Measurements from ENCODE around the gene PTPRM. TPM values are rescaled to one million over a fixed set of nuclear protein-coding genes. Genes with fewer than 3 reads are reported as not detected.

The PTPRM gene
- polyA plus RNA-seq, 1 of the 3 experiments (the other 2 are of a cell fraction) = 16.0 TPM

DNA sequence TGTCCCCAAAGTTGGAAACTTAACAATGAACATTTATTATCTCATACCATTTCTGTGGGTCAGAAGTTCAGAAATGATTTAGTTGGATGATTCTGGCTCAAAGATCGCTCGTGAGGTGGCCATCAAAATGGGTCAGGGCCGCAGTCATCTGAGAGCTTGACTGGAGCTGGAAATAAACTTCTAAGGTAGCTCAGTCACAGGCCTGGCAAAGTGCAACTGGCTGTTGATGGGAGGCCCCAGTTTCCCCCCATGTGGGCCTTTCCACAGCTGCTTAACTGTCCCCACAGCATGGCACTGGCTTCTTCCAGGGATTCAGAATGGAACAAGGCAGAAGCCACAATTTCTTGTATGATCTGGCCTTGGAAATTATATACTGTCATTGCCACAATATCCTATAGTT is 842.0 kb downstream of the PTPRM start (continued):
- TF ChIP-seq, protein P1, sequence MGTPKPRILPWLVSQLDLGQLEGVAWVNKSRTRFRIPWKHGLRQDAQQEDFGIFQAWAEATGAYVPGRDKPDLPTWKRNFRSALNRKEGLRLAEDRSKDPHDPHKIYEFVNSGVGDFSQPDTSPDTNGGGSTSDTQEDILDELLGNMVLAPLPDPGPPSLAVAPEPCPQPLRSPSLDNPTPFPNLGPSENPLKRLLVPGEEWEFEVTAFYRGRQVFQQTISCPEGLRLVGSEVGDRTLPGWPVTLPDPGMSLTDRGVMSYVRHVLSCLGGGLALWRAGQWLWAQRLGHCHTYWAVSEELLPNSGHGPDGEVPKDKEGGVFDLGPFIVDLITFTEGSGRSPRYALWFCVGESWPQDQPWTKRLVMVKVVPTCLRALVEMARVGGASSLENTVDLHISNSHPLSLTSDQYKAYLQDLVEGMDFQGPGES (IDR thresholded peaks at IDR 0.05; ENCODE audit: low read depth, low read length) = no peak
- TF ChIP-seq, protein P2, sequence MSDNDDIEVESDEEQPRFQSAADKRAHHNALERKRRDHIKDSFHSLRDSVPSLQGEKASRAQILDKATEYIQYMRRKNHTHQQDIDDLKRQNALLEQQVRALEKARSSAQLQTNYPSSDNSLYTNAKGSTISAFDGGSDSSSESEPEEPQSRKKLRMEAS (IDR thresholded peaks at IDR 0.05; ENCODE audit: low read depth) = no peak
- no peak for TF ChIP-seq GABPA (IDR thresholded peaks at IDR 0.05; ENCODE audit: low read depth)

DNA sequence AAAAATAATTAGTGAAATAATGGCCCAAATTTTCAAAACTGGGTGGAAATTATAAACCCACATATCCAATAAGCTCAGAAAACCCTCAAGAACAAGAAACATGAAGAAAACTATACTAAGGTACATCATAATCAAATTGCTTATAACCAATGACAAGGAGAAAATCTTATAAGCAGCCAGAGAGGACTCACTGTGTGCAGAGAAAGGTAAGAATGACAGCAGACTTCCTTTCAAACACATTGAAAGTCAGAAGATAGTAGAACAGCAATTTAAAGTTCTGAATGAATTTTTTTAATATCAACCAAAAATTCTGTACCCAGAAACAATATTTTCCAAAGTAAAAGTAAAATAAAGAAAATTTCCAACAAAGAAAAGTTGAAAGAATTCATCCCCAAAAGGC is 844.4 kb downstream of the PTPRM start:
- no peak overlapping the region for H3K27ac ChIP-seq (ENCODE audit: low read depth in 2 of 2, low read length in 1 of 2)
- CTCF ChIA-PET = interaction anchor here (1.0 kb wide), 1 partner anchor 69 kb away, joined by 3 read pairs; no protein-coding TSS in a partner anchor
- no peak overlapping the region for H2AFZ ChIP-seq (ENCODE audit: low read depth)
- H3K9me3 ChIP-seq = peaks cover 4% of the 10 kb centered on the region; the same call in 1 of the 2 replicates
- POLR2A ChIA-PET = no interaction called here
- no peaks in the 10 kb centered on the region for H3K9me2 ChIP-seq
- no peak overlapping the region for H3K9ac ChIP-seq
- DNase-seq = no peak
- H3K36me3 ChIP-seq (replicated peaks in 1 of 2; ENCODE audit: control insufficient read depth in 1 of 2, insufficient read depth in 2 of 2, low read length in 1 of 2) = no peaks in the 10 kb centered on the region
- no peak overlapping the region for H3K4me3 ChIP-seq (ENCODE audit: low read depth in 2 of 2, low read length in 1 of 2)
- H3K79me2 ChIP-seq (ENCODE audit: insufficient read depth) = no peaks in the 10 kb centered on the region
- no peaks in the 10 kb centered on the region for H3F3A ChIP-seq (replicated peaks; ENCODE audit: insufficient read depth)
- no peaks in the 10 kb centered on the region for H3K27me3 ChIP-seq (ENCODE audit: insufficient read depth)
- H4K20me1 ChIP-seq (ENCODE audit: insufficient read depth) = no peaks in the 10 kb centered on the region
- TF ChIP-seq JUND (IDR thresholded peaks at IDR 0.05) = no peak
- TF ChIP-seq RCOR1 (IDR thresholded peaks at IDR 0.05; ENCODE audit: low read length) = no peak
- no peak for TF ChIP-seq POLR2AphosphoS5 (IDR thresholded peaks at IDR 0.05; ENCODE audit: low read depth, low read length)
- TF ChIP-seq FOSL2 (IDR thresholded peaks at IDR 0.05; ENCODE audit: borderline replicate concordance, low read depth) = no peak
- no peak for TF ChIP-seq TAF1 (IDR thresholded peaks at IDR 0.05; ENCODE audit: borderline replicate concordance, low read depth, low read length)
- TF ChIP-seq MEF2A (IDR thresholded peaks at IDR 0.05; ENCODE audit: borderline replicate concordance, low read depth) = no peak
- no peak for TF ChIP-seq RAD21 (IDR thresholded peaks at IDR 0.05; ENCODE audit: low read length)
- TF ChIP-seq EP300 (IDR thresholded peaks at IDR 0.05; ENCODE audit: borderline replicate concordance in 1 of 2, low read depth in 1 of 2, low read length in 1 of 2) = no peak
- no peak for TF ChIP-seq TCF12 (IDR thresholded peaks at IDR 0.05)
- no peak for TF ChIP-seq SIN3A (IDR thresholded peaks at IDR 0.05; ENCODE audit: borderline replicate concordance, low read depth, low read length)
- H3K4me2 ChIP-seq = no peak overlapping the region
- no peaks in the 10 kb centered on the region for H3K4me1 ChIP-seq (ENCODE audit: control insufficient read depth in 1 of 2, insufficient read depth in 2 of 2, low read depth in 1 of 2, low read length in 1 of 2)

- H3K79me2 ChIP-seq (ENCODE audit: insufficient read depth) = no peaks in the 10 kb centered on the region
- H3K9me2 ChIP-seq = no peaks in the 10 kb centered on the region
- no peak overlapping the region for H3K4me2 ChIP-seq
- 63% methylated on average over 6 of the region's 8 CpGs for WGBS (ENCODE audit: low lambda C conversion rate)
- no peak overlapping the region for H3K27ac ChIP-seq (ENCODE audit: low read depth in 2 of 2, low read length in 1 of 2)
- peaks cover 4% of the 10 kb centered on the region; the same call in 1 of the 2 replicates for H3K9me3 ChIP-seq
- no peaks in the 10 kb centered on the region for H3F3A ChIP-seq (replicated peaks; ENCODE audit: insufficient read depth)
- H2AFZ ChIP-seq (ENCODE audit: low read depth) = no peak overlapping the region
- no peak overlapping the region for H3K9ac ChIP-seq
- no peak for DNase-seq
- H3K27me3 ChIP-seq (ENCODE audit: insufficient read depth) = no peaks in the 10 kb centered on the region
- no peaks in the 10 kb centered on the region for H4K20me1 ChIP-seq (ENCODE audit: insufficient read depth)
- POLR2A ChIA-PET = no interaction called here
- H3K4me3 ChIP-seq (ENCODE audit: low read depth in 2 of 2, low read length in 1 of 2) = no peak overlapping the region; a peak in 1 of 4 replicates
- CTCF ChIA-PET = interaction anchor here (0.8 to 1.3 kb wide), 4 partner anchors 13 to 68 kb away, joined by 3 to 4 read pairs (median 4); no protein-coding TSS in a partner anchor
- H3K36me3 ChIP-seq (replicated peaks in 1 of 2; ENCODE audit: control insufficient read depth in 1 of 2, insufficient read depth in 2 of 2, low read length in 1 of 2) = no peaks in the 10 kb centered on the region
- no peaks in the 10 kb centered on the region for H3K4me1 ChIP-seq (ENCODE audit: control insufficient read depth in 1 of 2, insufficient read depth in 2 of 2, low read depth in 1 of 2, low read length in 1 of 2)
- TF ChIP-seq MEF2A (IDR thresholded peaks at IDR 0.05; ENCODE audit: borderline replicate concordance, low read depth) = no peak
- no peak for TF ChIP-seq ZBTB33 (IDR thresholded peaks at IDR 0.05; ENCODE audit: borderline replicate concordance, low read depth)
- no peak for TF ChIP-seq CHD2 (IDR thresholded peaks at IDR 0.05; ENCODE audit: low read length, partially characterized antibody)
- TF ChIP-seq, protein P3, sequence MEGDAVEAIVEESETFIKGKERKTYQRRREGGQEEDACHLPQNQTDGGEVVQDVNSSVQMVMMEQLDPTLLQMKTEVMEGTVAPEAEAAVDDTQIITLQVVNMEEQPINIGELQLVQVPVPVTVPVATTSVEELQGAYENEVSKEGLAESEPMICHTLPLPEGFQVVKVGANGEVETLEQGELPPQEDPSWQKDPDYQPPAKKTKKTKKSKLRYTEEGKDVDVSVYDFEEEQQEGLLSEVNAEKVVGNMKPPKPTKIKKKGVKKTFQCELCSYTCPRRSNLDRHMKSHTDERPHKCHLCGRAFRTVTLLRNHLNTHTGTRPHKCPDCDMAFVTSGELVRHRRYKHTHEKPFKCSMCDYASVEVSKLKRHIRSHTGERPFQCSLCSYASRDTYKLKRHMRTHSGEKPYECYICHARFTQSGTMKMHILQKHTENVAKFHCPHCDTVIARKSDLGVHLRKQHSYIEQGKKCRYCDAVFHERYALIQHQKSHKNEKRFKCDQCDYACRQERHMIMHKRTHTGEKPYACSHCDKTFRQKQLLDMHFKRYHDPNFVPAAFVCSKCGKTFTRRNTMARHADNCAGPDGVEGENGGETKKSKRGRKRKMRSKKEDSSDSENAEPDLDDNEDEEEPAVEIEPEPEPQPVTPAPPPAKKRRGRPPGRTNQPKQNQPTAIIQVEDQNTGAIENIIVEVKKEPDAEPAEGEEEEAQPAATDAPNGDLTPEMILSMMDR (IDR thresholded peaks at IDR 0.05) = no peak
- TF ChIP-seq NFIC (IDR thresholded peaks at IDR 0.05; ENCODE audit: borderline replicate concordance) = no peak
- TF ChIP-seq, protein P2 (IDR thresholded peaks at IDR 0.05; ENCODE audit: low read depth) = no peak
- no peak for TF ChIP-seq EP300 (IDR thresholded peaks at IDR 0.05; ENCODE audit: borderline replicate concordance in 1 of 2, low read depth in 1 of 2, low read length in 1 of 2)
- no peak for TF ChIP-seq FOXJ3 (CRISPR knock-in tag; IDR thresholded peaks at IDR 0.05)
- TF ChIP-seq PBX3 (IDR thresholded peaks at IDR 0.05) = no peak
- no peak for TF ChIP-seq GATA2 (CRISPR knock-in tag; IDR thresholded peaks at IDR 0.05)
- no peak for TF ChIP-seq SIN3A (IDR thresholded peaks at IDR 0.05; ENCODE audit: borderline replicate concordance, low read depth, low read length)
Measured at GRCh38 chr18:8412117-8412516, 845.0 kb downstream of the PTPRM start.
